Activated CD4-positive, alpha-beta T cell treated with anti-CD3 and anti-CD28 coated beads, Interleukin-2, amount 50 U/mL, for 1 hour (primary cell): ENCODE data around the gene R3HCC1L.

Source experiments
- DNase-seq: peaks from one replicate; pipeline ENCODE4 v3.0.0-alpha.2; 2020

The R3HCC1L gene

DNA sequence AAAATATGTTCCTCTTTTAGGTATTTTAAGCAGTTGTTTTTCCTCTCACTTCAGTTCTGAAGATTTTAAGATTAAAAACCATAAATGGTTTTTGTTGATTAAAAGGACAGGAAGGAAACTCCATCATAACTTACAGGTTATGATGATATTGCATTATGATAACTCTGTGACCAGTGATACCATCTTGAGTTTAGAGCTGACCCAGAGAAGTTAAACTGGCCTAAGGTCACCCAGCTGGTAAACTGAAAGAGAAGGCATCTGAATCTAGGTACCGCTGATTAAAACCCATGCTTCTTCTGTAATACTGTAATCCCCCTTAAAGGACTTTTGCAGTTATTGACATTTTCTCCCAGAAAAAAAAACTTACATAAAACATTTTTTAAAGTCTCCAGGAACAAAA, 103.9 kb downstream of the R3HCC1L start:
- DNase-seq, result no peak

GRCh38 chr10:98240524-98240923, 106.1 kb downstream of the R3HCC1L start:
- DNase-seq, result no peak

GRCh38 chr10:98242823-98243222, 108.4 kb downstream of the R3HCC1L start:
- no peak for DNase-seq

DNA sequence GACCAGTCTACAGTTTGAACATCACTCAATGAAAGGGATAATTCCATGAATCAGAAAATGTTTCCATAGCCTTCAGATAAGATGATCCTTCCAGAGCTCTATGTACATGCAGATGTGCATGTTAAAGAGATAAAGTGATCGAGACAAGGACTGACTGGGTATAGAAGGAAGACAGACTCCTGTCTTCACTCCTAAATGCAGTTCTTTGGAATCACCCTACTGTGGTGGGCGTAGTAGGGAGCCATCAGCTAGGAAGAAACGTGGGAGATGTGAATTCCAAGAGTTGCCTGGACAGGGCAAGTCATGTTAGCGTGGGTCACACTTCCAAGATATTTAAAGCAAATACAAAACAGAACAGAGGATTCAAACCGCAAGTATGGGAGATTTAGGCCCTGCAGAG, 109.7 kb downstream of the R3HCC1L start:
- DNase-seq, result no peak

DNA sequence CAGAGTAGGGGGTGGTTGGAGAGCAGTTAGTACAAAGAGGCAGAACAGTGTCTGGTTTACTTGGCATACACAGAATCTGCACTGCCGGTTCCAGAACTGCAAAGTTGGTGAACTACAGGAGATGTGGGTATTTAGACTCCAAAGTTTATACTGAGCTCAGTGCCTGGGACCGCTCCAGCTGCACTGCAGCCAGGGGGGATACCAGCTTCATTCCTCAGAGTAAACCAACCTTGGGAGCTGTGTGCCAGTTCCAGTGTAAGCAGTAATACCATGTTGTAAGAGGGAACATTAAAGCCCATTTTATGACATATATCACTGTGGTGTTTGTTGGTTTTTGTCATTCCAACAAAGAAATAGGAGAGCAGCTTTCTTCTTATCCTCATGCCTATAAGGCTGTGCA, 110.1 kb downstream of the R3HCC1L start:
- DNase-seq, result no peak

GRCh38 chr10:98246911-98247805, 112.7 kb downstream of the R3HCC1L start:
- DNase-seq, result no peak

- no peak for DNase-seq
Observed at GRCh38 chr10:98248018-98248417, 113.6 kb downstream of the R3HCC1L start.

- DNase-seq, result no peak
Observed at GRCh38 chr10:98249134-98249533, 114.7 kb downstream of the R3HCC1L start.

- DNase-seq, result no peak
Observed at GRCh38 chr10:98251399-98251798, 116.9 kb downstream of the R3HCC1L start.

DNA sequence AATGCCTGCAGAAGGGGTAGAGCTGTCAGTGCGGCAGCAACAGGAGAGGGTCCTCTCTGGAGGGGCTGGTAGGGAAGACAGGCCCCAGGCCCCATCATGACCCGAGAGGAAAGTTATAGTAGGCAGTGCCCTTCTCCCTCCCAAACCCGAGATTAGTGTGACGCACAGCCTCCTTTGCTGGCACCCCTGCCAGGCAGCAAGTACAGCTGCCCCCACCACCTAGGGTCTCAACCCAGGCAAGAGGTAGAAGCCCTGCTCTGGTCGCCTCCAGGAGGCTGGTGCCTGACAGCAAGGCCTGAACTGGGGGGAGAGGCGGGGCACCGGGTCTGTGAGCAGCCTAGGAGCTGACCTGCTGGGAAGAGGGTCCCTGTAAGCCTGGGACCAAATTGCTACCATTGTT, 118.0 kb downstream of the R3HCC1L start:
- no peak for DNase-seq

- DNase-seq, result no peak
Observed at GRCh38 chr10:98253499-98253898, 119.0 kb downstream of the R3HCC1L start.

GRCh38 chr10:98254234-98254974, 119.9 kb downstream of the R3HCC1L start:
- no peak for DNase-seq

GRCh38 chr10:98255146-98255877, 120.9 kb downstream of the R3HCC1L start:
- DNase-seq, result no peak

DNA sequence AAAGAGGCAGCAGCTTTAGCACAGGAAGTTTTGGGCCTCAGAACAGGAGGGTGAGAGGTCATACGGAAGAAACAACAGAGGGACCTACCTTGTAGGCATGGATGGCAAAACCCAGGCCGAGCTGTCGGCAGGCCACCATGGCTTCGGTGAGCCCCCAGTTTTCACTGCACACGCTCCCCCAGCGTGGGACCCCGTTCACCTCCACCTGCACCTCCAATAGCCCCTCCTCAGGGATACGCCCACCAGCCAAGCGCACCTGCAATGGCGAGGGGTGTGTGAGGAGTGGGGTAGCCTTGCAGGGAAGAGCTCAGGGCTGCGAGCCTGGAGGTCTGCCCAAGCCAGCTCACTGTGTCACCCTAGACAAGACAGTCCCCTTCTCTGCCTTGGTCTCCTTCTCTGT, 122.2 kb downstream of the R3HCC1L start:
- DNase-seq, result no peak

DNA sequence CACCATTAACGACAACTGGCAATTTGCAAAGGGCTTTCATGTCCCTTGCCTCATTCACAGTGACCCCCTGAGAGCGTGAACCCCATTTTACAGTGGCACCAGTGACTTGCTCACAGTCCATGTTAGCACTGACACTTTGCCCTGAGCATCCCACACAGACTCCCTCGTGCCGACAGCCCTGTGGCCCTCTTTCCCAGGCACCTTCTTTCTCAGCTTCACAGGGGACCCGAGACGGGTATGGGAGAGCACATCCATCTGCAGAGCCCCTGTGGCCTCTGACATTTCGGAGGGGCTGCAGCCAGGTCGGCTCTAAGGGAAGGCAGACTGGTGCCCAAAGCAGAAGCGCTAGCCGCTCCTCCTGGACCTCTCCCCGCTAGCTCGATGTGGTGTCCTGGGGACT, 122.7 kb downstream of the R3HCC1L start:
- no peak for DNase-seq

DNA sequence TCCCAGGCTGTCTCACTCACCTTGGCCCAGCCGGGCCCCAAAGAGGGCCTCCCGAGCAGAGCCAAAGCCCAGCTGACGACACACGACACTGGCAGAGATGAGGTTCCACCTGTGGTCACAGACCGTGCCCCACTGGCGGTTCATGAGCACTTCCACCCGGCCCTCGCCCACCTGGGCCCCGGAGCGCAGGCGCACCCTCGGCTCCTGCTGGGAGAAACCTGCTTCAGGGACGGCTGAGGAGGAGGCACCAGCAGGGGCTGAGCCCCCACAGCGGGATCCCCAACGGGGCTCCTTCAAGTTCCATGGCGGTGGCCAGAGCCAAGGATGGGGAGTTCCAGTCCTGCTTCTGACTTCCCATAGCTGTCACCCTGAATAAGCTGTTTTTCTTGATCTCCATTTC, 123.5 kb downstream of the R3HCC1L start:
- no peak for DNase-seq

DNA sequence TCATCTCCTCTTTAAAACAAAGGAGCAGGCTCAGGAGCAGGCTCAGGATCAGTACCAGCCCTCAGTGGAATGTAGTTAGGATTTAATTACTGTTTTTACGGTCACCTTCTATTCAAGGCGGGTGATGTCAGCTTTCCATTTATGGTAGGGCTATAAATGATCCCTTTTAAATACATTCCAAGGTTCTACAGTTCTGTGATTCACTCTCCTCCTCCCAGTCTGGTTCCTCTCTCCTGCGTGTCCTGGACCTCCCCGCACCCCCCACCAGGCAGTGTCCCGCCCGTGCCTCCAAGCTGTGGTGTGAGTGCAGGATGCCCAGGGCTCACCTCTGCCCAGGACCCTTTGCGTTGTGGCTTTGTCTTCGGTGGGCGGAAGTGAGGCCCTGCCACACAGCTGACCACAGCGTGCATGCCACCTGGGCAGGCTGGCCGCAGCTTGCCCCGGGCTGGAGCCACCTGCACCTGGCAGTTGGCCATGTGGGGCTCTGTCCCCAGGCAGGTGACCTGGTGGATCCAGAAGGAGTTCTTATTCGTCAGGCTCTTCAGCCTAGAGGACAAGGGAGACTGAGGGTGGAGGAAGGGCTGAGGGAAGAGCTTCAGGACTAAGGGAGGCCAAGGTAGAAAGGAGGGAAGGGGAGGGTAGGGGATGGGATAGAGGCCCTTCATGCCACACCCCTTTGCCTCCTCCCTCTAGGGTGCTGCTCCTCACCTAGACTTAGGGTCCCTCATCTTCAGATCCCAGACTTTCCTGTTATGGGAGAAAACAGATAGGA, 124.4 kb downstream of the R3HCC1L start:
- DNase-seq, result no peak

- DNase-seq, result no peak
Observed at GRCh38 chr10:98259606-98260315, 125.3 kb downstream of the R3HCC1L start.

DNA sequence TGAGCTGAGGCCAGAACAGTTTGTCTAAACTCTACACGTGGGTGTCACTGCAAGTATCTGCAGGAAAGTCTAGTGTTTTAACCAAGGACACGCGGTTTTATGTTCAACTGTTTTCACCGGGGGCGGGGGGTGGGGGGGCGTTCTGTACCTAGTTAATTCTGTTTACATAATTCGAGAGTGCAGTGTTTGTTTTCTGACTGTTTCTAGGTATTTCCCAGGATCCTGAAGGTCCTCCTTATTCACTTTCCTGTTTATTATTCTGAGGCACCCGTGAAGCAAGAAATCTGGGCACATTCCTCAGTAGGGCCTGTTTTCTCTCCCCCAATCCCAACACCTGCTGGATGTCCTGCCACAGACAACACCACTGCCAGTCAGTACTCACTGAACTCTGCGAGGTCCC, 125.9 kb downstream of the R3HCC1L start:
- DNase-seq, result no peak

DNA sequence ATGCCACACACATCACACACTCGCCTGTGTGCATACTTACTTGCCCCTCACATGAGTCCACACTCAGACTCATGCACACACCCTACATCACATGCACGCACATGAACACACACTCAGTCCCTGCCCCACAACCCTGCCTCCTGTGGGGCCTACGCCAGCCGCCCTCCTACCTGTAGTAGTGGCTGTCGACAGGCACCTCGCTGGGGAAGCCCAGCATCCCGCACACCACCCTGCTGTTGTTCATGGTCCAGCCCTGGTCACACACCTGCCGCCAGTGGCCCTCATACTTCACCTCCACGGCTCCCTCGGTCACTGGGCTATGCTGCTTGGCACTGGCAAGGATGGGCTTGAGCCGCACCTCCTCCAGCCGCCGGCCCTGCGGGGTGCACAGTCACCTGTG, 126.3 kb downstream of the R3HCC1L start:
- DNase-seq, result no peak

GRCh38 chr10:98261436-98262277, 127.2 kb downstream of the R3HCC1L start:
- DNase-seq, result no peak
